Measurements from ENCODE around the gene PDILT.
"Not testable (repeated sequence)": the region's sequence is repeated elsewhere in the genome, so short reads cannot be mapped to it uniquely, and the experiment has no call there.

The PDILT gene, protein sequence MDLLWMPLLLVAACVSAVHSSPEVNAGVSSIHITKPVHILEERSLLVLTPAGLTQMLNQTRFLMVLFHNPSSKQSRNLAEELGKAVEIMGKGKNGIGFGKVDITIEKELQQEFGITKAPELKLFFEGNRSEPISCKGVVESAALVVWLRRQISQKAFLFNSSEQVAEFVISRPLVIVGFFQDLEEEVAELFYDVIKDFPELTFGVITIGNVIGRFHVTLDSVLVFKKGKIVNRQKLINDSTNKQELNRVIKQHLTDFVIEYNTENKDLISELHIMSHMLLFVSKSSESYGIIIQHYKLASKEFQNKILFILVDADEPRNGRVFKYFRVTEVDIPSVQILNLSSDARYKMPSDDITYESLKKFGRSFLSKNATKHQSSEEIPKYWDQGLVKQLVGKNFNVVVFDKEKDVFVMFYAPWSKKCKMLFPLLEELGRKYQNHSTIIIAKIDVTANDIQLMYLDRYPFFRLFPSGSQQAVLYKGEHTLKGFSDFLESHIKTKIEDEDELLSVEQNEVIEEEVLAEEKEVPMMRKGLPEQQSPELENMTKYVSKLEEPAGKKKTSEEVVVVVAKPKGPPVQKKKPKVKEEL

GRCh38 chr16:20404637-20405036 is at the start of gene PDILT:
TSS of gene PDILT (minus strand) at chr16:20404737. CDS start at chr16:20399300, 5,437 bp downstream.
- DNase-seq: no peak

- not testable (repeated sequence) for DNase-seq
Measured at GRCh38 chr16:20453633-20454032, 49.1 kb upstream of the PDILT start.

DNA sequence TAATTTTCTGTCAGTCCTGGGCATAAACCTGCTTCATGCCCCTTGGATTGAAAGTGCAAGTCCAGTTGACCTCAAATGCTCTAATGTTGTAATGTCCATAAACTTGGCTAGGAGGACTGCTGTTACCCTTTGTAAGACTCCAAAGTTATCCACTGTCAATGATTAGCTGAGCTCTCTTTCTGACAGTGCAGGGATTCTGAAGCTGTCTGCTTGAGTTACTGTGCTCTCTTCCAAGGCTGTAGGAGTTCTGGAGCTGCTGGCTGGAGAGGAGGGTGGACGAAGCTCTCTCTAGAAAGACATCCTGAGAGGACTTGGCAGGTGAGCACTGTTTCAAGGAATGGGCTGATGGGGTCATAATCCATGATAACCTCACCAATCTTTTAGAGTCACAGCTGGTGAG is 46.8 kb upstream of the PDILT start, which contains the start of gene ACSM2A:
ACSM2A (plus strand) TSS at position 158 of the 400 bp plus-strand sequence. CDS start 8,594 bp downstream, outside the sequence.
- DNase-seq: not testable (repeated sequence)

DNA sequence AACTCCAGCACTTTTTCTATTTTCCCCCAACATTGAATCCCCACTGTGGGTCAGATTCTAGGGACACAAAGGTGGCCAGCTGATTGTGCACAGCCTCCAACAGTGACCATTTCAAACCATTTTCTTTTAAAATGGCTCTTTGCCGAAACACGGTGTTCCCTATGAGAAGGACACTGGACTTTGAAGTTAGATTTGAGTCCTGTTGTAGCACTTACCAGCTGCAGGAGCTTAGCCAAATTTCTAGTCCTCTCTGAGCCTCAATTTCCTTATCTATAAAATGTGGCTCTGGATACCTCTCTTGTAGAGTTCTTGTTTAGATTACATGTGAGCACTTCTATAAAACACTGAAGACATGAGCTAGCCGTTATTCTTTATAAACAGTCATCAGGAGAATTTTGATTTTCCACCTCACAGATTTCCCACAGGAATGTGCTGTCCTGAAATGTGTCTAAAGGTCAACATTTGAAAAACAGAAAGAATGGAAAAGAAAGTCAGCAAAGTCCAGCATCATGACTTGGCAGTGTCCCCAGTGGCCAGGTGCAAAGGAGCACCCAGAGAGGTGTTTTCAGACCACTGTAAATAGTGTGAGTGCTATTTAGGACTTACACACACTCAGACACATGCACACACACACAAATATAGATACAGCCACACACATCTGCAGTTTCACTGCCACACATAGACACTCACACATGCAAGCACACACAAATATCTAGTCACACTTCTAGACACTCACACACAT is 42.3 kb upstream of the PDILT start:
- not testable (repeated sequence) for DNase-seq

DNA sequence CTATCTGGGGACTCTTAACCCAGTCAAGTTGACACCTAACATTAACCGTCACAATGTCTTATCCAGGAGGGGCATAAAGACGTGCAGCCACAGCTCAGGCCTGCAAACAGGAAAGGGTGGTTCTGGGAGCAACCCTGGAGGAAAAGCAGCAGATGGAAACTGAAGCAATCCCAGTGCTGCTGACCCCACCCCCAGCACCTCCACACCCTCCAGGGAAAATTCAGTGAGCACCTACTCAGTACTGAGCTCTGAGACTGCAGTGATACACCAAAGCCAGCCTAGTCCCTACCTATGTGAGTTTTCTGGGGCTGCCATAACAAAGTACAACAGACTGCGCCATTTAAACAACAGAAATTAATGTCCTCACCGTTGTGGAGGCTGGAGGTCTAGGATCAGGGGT is 37.3 kb upstream of the PDILT start:
- not testable (repeated sequence) for DNase-seq

DNA sequence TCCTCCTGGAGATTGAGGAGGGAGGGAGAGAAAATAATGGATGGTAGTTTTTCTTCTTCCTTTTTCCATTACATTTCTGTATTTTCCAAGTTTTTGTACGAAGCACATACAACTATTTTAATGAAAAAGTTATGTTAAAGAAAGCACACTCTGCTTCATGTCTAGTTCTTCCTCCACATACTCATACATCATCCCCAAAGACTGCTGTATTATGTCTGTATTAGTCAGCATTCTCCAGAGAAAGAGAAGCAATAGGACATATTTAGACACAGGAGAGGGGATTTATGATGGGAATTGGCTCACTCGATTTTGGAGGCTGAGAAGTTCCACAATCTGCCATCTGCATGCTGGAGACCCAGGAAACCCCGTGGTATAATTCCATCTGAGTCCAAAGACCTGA is 36.7 kb upstream of the PDILT start:
- no peak for DNase-seq

DNA sequence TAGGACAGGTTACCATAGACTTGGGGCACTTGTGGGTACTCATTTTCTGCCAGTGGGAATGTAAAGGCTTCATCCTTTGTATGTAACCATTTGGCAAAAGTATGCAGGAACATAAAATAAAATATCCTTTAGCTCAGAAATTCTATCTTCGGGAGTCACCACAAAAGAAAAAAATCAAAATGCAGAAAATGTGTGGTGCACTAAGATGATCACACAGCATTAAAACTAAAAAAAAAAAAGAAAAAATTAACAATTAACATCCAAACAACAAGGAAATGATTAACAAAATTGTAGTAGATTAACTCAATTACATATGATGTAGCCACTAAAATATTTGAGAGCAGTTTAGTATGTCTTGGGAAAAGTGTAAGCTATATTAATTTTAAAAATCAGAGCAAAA is 36.2 kb upstream of the PDILT start:
- DNase-seq: not testable (repeated sequence)

GRCh38 chr16:20439820-20440231 is 35.3 kb upstream of the PDILT start:
- not testable (repeated sequence) for DNase-seq

DNA sequence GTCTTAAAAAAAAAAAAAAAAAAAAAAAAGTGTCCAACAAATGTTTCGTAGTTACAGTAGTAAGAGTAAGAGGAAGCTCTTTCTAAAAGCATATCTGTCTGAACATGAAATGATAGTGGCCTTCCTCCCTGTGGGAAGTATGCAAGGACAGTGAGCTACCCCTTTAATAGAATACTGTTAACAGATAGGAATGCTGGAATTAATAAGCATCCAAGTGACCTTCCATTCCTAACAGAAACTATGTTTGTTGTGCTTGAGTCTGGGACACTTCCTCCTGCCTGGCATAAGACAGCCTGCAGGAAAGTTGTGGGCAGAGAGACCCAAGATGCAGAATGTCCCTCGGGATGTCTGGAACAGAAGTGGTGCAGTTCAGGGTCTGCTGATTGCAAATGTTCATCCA is 34.4 kb upstream of the PDILT start:
- not testable (repeated sequence) for DNase-seq

- DNase-seq: no peak
Measured at GRCh38 chr16:20430948-20431347, 26.4 kb upstream of the PDILT start.

DNA sequence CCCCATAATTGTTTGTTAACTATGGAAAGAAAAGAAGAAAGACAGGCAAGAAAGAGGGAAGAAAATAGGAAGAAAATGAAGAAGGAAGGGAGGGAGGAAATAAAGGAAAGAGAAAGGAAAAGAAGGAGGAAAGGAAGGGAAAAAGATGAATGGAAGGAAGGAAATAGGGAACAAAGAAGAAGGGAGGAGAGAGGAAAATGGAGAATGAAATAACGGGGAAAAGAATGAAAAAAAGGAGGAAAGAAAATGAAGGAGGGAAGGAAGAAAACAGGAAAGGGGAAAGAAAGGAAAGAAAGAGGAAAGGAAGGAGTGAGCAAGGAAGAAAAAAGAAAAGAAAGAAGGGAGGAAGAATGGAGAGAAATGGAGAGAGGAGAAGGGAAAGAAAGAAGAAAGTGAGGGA is 25.9 kb upstream of the PDILT start:
- not testable (repeated sequence) for DNase-seq

DNA sequence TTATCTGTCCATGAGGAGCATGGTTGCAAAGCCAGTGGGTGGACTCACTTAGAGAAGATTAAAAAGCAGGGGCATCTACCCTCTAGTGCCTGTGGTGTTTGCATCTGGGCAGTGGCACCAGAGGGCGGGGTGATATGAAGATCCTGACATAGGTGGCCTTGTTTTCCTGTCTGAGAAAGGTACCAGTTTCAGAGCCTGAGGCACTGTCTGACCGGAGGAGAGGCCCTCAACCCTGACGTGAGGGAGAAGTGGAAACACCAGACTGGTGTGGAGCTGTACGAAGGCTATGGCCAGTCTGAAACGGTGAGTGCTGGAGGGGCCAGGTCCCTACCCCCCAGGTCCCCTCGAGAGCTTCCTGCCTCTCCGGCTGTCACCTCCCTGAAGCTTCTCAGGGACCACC is 25.0 kb upstream of the PDILT start:
- DNase-seq: not testable (repeated sequence)

DNA sequence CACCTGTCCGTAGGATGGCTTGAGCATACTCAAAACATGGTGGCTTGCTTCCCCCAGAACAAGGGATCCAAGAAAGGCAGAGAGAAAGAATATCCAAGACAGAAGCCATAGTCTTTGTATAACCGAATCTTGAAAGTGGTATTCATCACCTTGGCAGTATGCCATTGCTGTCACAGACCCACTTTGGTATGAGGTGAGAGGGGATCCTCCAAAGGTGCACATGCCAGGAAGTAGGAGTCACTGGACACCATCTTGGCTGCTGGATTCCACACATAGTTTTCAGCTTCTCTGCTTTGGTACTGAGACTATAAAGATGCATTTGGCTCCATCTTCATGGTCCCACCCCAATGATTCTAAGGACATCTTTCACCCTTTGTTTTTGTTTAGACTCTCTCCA is 22.9 kb upstream of the PDILT start:
- DNase-seq: not testable (repeated sequence)

- no peak for DNase-seq
Measured at GRCh38 chr16:20424129-20424866, 19.8 kb upstream of the PDILT start.

DNA sequence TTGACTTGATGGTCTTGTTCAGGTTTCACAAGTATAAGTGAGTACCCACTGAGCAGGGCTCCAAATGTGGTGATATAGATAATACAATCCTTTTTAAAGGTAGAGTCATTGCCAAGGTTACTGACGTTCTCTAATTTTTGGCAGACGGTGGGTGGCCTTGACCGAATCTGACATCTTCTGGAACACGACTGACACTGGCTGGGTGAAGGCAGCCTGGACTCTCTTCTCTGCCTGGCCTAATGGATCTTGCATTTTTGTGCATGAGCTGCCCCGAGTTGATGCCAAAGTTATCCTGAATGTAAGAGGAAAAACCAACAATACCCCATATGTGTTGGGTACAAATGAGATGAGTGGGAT is 19.2 kb upstream of the PDILT start:
- DNase-seq: not testable (repeated sequence)

DNA sequence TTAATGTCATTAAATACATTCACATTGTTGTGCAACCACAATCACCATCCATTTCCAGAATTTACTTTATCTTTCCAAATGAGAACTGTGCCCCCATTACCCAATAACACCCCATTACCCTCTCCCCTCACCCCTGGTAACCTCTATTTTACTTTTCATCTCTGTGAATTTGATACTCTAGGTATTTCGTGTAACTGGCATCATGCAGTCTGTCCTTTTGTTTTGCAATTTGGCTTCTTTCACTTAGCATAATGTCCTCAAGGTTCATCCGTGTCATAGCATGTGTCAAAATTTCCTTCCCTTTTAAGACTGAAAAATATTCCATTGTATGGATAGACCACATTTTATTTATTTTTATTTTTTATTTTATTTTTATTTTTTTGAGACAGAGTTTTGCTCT is 17.2 kb upstream of the PDILT start:
- not testable (repeated sequence) for DNase-seq

DNA sequence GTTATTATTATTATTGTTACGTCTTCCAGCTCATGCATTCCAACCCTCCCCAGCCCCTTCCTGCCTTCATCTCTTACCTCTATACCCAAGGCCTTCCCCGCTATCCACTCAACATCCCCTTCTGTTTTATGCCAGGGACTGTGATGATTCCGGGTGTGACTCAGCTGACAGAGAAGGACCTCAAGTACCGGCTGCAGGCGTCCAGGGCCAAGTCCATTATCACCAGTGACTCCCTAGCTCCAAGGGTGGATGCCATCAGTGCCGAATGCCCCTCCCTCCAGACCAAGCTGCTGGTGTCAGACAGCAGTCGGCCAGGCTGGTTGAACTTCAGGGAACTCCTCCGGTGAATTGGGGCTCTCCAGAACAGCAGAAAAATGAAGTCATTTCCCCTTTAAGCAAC is 14.6 kb upstream of the PDILT start:
- not testable (repeated sequence) for DNase-seq

GRCh38 chr16:20415541-20415940 is 11.0 kb upstream of the PDILT start:
- no peak for DNase-seq

GRCh38 chr16:20411055-20411454 is 6.5 kb upstream of the PDILT start:
- no peak for DNase-seq

- no peak for DNase-seq
Measured at GRCh38 chr16:20410121-20410723, 5.7 kb upstream of the PDILT start.

DNA sequence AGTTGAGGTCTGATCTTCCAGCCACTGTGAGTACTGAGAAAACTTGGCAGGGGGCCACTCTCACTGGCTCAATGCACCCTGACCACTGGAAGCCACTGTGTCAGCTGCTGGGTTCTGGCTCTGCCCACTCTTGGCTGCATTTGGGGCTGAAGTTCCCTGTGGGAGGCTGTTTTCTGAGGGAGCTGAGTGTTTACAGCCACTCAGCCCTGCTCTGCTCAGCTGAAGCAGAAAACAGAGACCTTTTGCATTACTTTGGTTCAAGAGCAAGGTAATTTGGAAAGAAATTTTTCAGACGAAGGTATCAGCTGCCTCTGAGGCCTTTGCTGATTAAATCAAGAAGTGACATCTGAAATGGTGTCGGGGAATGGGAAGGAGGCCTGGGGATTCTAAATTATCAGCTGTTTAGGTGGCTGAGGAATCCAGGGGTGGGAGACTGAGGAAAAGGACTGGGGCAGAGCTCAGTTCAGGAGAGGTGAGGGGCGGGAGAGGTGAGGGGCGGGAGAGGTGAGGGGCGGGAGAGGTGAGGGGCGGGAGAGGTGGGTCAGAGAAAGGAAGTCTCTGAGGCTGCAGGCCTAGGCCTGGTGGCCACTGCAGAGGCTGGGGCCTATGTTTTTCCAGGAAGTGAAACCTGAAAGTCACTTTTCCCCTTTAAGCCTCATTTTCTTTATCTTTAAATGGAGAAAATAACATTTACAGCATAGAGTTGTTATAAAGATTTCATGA is 5.0 kb upstream of the PDILT start, which contains the start of gene ACSM5:
ACSM5 (plus strand) TSS at position 137 of the 723 bp plus-strand sequence. CDS start 1,951 bp downstream, outside the sequence.
- DNase-seq: no peak

GRCh38 chr16:20402651-20403050 is 1.9 kb downstream of the PDILT start:
- no peak for DNase-seq

Data from NCI-H2227 treated with DMSO at 0.1 percent for 48 hours (cell line).